Uterus (tissue), 2 donors: ENCODE results near the gene CLIC3.

Source experiments
- CTCF ChIP-seq, 4 experiments: fragments of 200-600 bp in 2 of 4; fragments of 450-650 bp in 2 of 4; sonication (generic) in 2 of 4; IDR thresholded peaks; one replicate each; pipeline ENCODE4 v1.5.1; 2016 to 2019; ENCODE audit warnings: antibody characterized with exemption in 4 of 4, mild to moderate bottlenecking in 2 of 4, moderate library complexity in 1 of 4
- POLR2A ChIP-seq, 2 donors: fragments of 450-650 bp; IDR thresholded peaks; one replicate each; pipeline ENCODE4 v1.6.1; 2016; ENCODE audit warnings: antibody characterized with exemption in 2 of 2, mild to moderate bottlenecking in 1 of 2, moderate library complexity in 1 of 2

- TF ChIP-seq POLR2A (IDR thresholded peaks at IDR 0.05) (no peak), CTCF (IDR thresholded peaks at IDR 0.05) (no peak)
Observed at GRCh38 chr9:136997371-136997770, 1.0 kb upstream of the CLIC3 start.
